ENCODE measurements around the gene DHX34. TPM values are rescaled to one million over a fixed set of nuclear protein-coding genes. Genes with fewer than 3 reads are reported as not detected.

The DHX34 gene
- total and polyA plus RNA-seq, 9 of the 15 experiments (the other 6 are each of a cell fraction or from before 2014, with no cell fraction given) = 0.36 to 42.0 (median 15.0) TPM

DNA sequence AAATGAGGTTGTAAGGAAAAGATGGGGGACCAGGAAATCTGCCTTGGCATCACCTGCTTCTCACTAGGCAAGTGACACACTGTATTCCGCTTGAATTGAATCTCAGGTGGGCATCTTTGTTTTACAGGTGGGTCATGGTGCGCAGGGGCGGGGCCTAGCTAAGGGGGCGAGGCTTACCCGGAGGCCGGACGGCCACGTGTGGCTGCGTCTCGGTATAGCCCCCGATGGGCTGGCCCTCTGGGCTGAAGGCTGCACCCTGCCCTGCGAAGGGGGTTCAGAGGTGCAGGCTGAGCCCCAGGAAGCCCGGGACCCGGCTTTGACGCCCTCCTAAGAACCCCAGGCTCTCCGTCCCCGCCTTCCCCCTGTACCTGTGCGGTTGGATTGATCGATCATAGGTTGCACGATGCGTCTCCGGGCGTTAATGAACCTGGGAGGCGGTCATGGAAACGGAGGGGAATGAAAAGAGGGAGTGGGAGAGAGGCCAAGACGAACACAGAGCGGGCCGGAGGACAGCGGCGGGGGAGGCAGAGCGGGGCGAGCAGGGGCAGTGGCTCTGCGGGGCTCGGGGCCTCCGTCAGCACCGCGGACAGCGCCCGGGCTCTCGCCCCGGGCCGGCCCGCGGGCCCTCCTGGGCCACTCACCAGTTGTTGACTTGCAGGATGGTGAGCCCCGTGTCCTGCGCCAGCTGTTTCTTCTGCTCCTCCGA lies 57.7 kb downstream of the DHX34 start (continued):
- no peak for TF ChIP-seq ZNF12 (CRISPR knock-in tag; IDR thresholded peaks at IDR 0.05)
- TF ChIP-seq SPI1 (IDR thresholded peaks at IDR 0.05; ENCODE audit: borderline replicate concordance, low read depth, low read length) = no peak
- peak; percentile 53; the same call in 1 of the 2 replicates for TF ChIP-seq HNRNPL (IDR thresholded peaks at IDR 0.05; ENCODE audit: low read depth, low read length)
- TF ChIP-seq NFE2L1 (tag; IDR thresholded peaks at IDR 0.05; ENCODE audit: borderline replicate concordance, low read depth) = no peak
- TF ChIP-seq CXXC5 (CRISPR knock-in tag; IDR thresholded peaks at IDR 0.05) = peak; percentile 30; the same call in 1 of the 2 replicates
- peak; percentile 77 for TF ChIP-seq ZBTB7A (IDR thresholded peaks at IDR 0.05; ENCODE audit: borderline replicate concordance, control insufficient read depth, low read depth, low read length)
- peak; percentile 99 for TF ChIP-seq REST (IDR thresholded peaks at IDR 0.05; ENCODE audit: borderline replicate concordance)
- TF ChIP-seq REST (CRISPR knock-in tag; IDR thresholded peaks at IDR 0.05; ENCODE audit: low read depth) = peak; percentile 98
- TF ChIP-seq CHCHD3 (CRISPR knock-in tag; IDR thresholded peaks at IDR 0.05) = no peak
- TF ChIP-seq, protein P1, sequence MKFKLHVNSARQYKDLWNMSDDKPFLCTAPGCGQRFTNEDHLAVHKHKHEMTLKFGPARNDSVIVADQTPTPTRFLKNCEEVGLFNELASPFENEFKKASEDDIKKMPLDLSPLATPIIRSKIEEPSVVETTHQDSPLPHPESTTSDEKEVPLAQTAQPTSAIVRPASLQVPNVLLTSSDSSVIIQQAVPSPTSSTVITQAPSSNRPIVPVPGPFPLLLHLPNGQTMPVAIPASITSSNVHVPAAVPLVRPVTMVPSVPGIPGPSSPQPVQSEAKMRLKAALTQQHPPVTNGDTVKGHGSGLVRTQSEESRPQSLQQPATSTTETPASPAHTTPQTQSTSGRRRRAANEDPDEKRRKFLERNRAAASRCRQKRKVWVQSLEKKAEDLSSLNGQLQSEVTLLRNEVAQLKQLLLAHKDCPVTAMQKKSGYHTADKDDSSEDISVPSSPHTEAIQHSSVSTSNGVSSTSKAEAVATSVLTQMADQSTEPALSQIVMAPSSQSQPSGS (CRISPR knock-in tag; IDR thresholded peaks at IDR 0.05) = 0 out of 2 replicates have a peak, but pooled peaks have one; percentile 13
- TF ChIP-seq, protein P2, sequence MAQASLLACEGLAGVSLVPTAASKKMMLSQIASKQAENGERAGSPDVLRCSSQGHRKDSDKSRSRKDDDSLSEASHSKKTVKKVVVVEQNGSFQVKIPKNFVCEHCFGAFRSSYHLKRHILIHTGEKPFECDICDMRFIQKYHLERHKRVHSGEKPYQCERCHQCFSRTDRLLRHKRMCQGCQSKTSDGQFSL (CRISPR knock-in tag; IDR thresholded peaks at IDR 0.05) = peak; percentile 20; the same call in 1 of the 2 replicates
- TF ChIP-seq, protein P2 (tag; IDR thresholded peaks at IDR 0.05) = no peak
- TF ChIP-seq UBTF (IDR thresholded peaks at IDR 0.05; ENCODE audit: borderline replicate concordance in 1 of 2, low read depth in 2 of 2, low read length in 2 of 2) = 0 out of 4 replicates have a peak, but pooled peaks of 1 of the 2 experiments have one; percentile 31
- TF ChIP-seq STAG1 (CRISPR knock-in tag; IDR thresholded peaks at IDR 0.05; ENCODE audit: borderline replicate concordance) = no peak
